H1 (cell line): ENCODE measurements around the gene OR2L8. TPM values are rescaled to one million over a fixed set of nuclear protein-coding genes. Genes with fewer than 3 reads are reported as not detected.

ENCODE experiments used
- CTCF ChIA-PET: fragments of 300-600 bp; sonication (Branson Sonifier 250); formaldehyde crosslinking; loops from one replicate; lab custom pipeline; 2021; ENCODE audit not compliant: partially characterized antibody; lab: Charles Lee
- POLR2A ChIA-PET: fragments of 300-600 bp; sonication (Branson Sonifier 250); formaldehyde crosslinking; loops from one replicate; lab custom pipeline; 2021; ENCODE audit warnings: inconsistent platforms; ENCODE audit not compliant: partially characterized antibody; lab: Charles Lee
- DNase-seq, 2 experiments: peaks; one replicate each; pipeline versions ENCODE4 v3.0.0 to v3.0.0-alpha.2; 2010 to 2022; ENCODE audit warnings: low spot score in 2 of 2, low read depth in 1 of 2, mixed read lengths in 1 of 2
- FAIRE-seq: peaks from 2 replicates; lab custom pipeline; 2011; peaks lifted over from hg19 to GRCh38; lab: Jason Lieb, UNC
- H2AFZ ChIP-seq: 2 replicates; pipeline ENCODE4 v1.8.1; 2012; ENCODE audit warnings: low read length, inconsistent platforms
- H2AK5ac ChIP-seq: 2 replicates; pipeline ENCODE4 v1.6.1; 2013; ENCODE audit warnings: low read depth, low read length
- H2BK120ac ChIP-seq: replicated peaks from 2 replicates; pipeline ENCODE3; 2013; ENCODE audit warnings: low read depth, low read length, inconsistent platforms
- H2BK12ac ChIP-seq: 2 replicates; pipeline ENCODE4 v1.6.1; 2013; ENCODE audit warnings: low read depth, low read length
- H2BK15ac ChIP-seq: 2 replicates; pipeline ENCODE4 v1.6.1; 2013; ENCODE audit warnings: low read length
- H2BK20ac ChIP-seq: 2 replicates; pipeline ENCODE4 v1.6.1; 2013; ENCODE audit warnings: low read length
- H2BK5ac ChIP-seq: 2 replicates; pipeline ENCODE4 v1.6.1; 2013; ENCODE audit warnings: low read depth, low read length
- H3K14ac ChIP-seq: 2 replicates; pipeline ENCODE4 v1.6.1; 2013; ENCODE audit warnings: inconsistent platforms; ENCODE audit not compliant: insufficient read length
- H3K18ac ChIP-seq: 2 replicates; pipeline ENCODE4 v1.6.1; 2013; ENCODE audit warnings: low read length; ENCODE audit errors: extremely low read depth
- H3K23ac ChIP-seq: 2 replicates; pipeline ENCODE4 v1.6.1; 2013; ENCODE audit warnings: inconsistent platforms; ENCODE audit not compliant: insufficient read length
- H3K23me2 ChIP-seq: 2 replicates; pipeline ENCODE4 v1.6.1; 2013; ENCODE audit warnings: low read depth, low read length
- H3K27ac ChIP-seq: 2 replicates; pipeline ENCODE4 v1.6.1; 2011; ENCODE audit warnings: low read depth, low read length, inconsistent platforms
- H3K27me3 ChIP-seq, 4 experiments: replicated peaks in 1 of 4; 1 replicate in 1 of 4; 2 replicates in 3 of 4; pipeline versions ENCODE4 v1.6.1 to v1.8.1; 2011 to 2013; ENCODE audit warnings: low read length in 3 of 4, mild to moderate bottlenecking in 3 of 4, inconsistent platforms in 2 of 4, mixed read lengths in 2 of 4, moderate library complexity in 1 of 4; ENCODE audit not compliant: control insufficient read depth in 3 of 4, insufficient read depth in 3 of 4; ENCODE audit errors: extremely low read depth in 1 of 4
- H3K36me3 ChIP-seq, 4 experiments: 2 replicates each; pipeline versions ENCODE4 v1.6.1 to v1.8.1; 2011 to 2013; ENCODE audit warnings: mild to moderate bottlenecking in 4 of 4, low read length in 3 of 4, moderate library complexity in 2 of 4, control low read depth in 1 of 4, inconsistent platforms in 1 of 4; ENCODE audit not compliant: insufficient read depth in 4 of 4, control insufficient read depth in 2 of 4
- H3K4ac ChIP-seq: replicated peaks from 2 replicates; pipeline ENCODE3; 2013; ENCODE audit warnings: low read length, low read depth, mixed read lengths, inconsistent platforms; ENCODE audit not compliant: insufficient read length
- H3K4me1 ChIP-seq, 4 experiments: replicated peaks in 1 of 4; 1 replicate in 1 of 4; 2 replicates in 3 of 4; pipeline versions ENCODE4 v1.6.1 to v1.8.1; 2011 to 2013; ENCODE audit warnings: low read length in 3 of 4, inconsistent platforms in 2 of 4, mixed read lengths in 1 of 4; ENCODE audit not compliant: insufficient read depth in 4 of 4, control insufficient read depth in 3 of 4
- H3K4me2 ChIP-seq, 2 experiments: 2 replicates each; pipeline versions ENCODE4 v1.6.1 to v1.8.1; 2011 to 2013; ENCODE audit warnings: low read depth in 2 of 2, low read length in 2 of 2, control low read depth in 1 of 2, inconsistent platforms in 1 of 2, mild to moderate bottlenecking in 1 of 2; ENCODE audit not compliant: insufficient read depth in 1 of 2
- H3K4me3 ChIP-seq, 4 experiments: fragments of 200-600, 300-600 bp in 1 of 4; sonication (generic), shearing (Covaris generic), sonication (Bioruptor Twin) in 1 of 4; 2 replicates each; pipeline versions ENCODE4 v1.5.1 to v1.8.1; 2011 to 2016; ENCODE audit warnings: low read length in 4 of 4, low read depth in 3 of 4, control low read depth in 2 of 4, inconsistent platforms in 2 of 4, mild to moderate bottlenecking in 2 of 4, mixed read lengths in 1 of 4, moderate library complexity in 1 of 4; ENCODE audit not compliant: insufficient read depth in 2 of 4; ENCODE audit errors: extremely low read depth in 1 of 4
- H3K56ac ChIP-seq: replicated peaks from 2 replicates; pipeline ENCODE3; 2013; ENCODE audit warnings: low read depth, mild to moderate bottlenecking, mixed read lengths, low read length, inconsistent platforms; ENCODE audit not compliant: insufficient read length
- H3K79me1 ChIP-seq: 2 replicates; pipeline ENCODE4 v1.6.1; 2013; ENCODE audit warnings: low read depth, low read length, control low read depth
- H3K79me2 ChIP-seq, 2 experiments: 2 replicates each; pipeline versions ENCODE4 v1.6.1 to v1.8.1; 2012 to 2013; ENCODE audit warnings: low read length in 2 of 2, mild to moderate bottlenecking in 2 of 2, inconsistent platforms in 1 of 2; ENCODE audit not compliant: insufficient read depth in 2 of 2, control insufficient read depth in 1 of 2
- H3K9ac ChIP-seq, 4 experiments: replicated peaks in 1 of 4; 1 replicate in 1 of 4; 2 replicates in 3 of 4; pipeline versions ENCODE4 v1.6.1 to v1.8.1; 2011 to 2013; ENCODE audit warnings: low read depth in 3 of 4, low read length in 3 of 4, control low read depth in 2 of 4, mild to moderate bottlenecking in 2 of 4, moderate library complexity in 2 of 4, inconsistent platforms in 1 of 4; ENCODE audit errors: extremely low read depth in 1 of 4
- H3K9me3 ChIP-seq, 2 experiments: 2 replicates each; pipeline versions ENCODE4 v1.6.1 to v1.8.1; 2012 to 2013; ENCODE audit warnings: mild to moderate bottlenecking in 2 of 2, moderate library complexity in 2 of 2, control low read depth in 1 of 2, inconsistent platforms in 1 of 2, low read depth in 1 of 2, low read length in 1 of 2, mixed read lengths in 1 of 2; ENCODE audit not compliant: insufficient read depth in 2 of 2
- H4K20me1 ChIP-seq, 2 experiments: replicated peaks in 1 of 2; 2 replicates each; pipeline versions ENCODE3 to v1.8.1; 2011 to 2013; ENCODE audit warnings: inconsistent platforms in 2 of 2, low read length in 2 of 2, mild to moderate bottlenecking in 1 of 2; ENCODE audit not compliant: insufficient read depth in 2 of 2, control insufficient read depth in 1 of 2
- H4K5ac ChIP-seq: 2 replicates; pipeline ENCODE4 v1.6.1; 2013; ENCODE audit warnings: low read length, low read depth, mixed read lengths, inconsistent platforms; ENCODE audit not compliant: insufficient read length
- H4K8ac ChIP-seq: 2 replicates; pipeline ENCODE4 v1.8.0; 2013; ENCODE audit warnings: mild to moderate bottlenecking, moderate library complexity, low read length, inconsistent platforms; ENCODE audit not compliant: insufficient read depth; ENCODE audit errors: extremely low read depth
- H4K91ac ChIP-seq: replicated peaks from 2 replicates; pipeline ENCODE3; 2013; ENCODE audit warnings: low read length, mixed read lengths, inconsistent platforms; ENCODE audit not compliant: insufficient read length
- E2F6 ChIP-seq: IDR thresholded peaks from 2 replicates; pipeline ENCODE4 v1.6.1; 2012; ENCODE audit warnings: inconsistent platforms
- EZH2 ChIP-seq: fragments of 200-600 bp; sonication (generic); IDR thresholded peaks from 2 replicates; pipeline ENCODE4 v1.7.1; 2012; ENCODE audit warnings: low read depth, mild to moderate bottlenecking, moderate library complexity, low read length, inconsistent platforms; ENCODE audit not compliant: severe bottlenecking
- KDM4A ChIP-seq: IDR thresholded peaks from one replicate; pipeline ENCODE4 v1.7.1; 2012; ENCODE audit warnings: low read depth, mild to moderate bottlenecking, moderate library complexity, low read length, inconsistent platforms; ENCODE audit not compliant: severe bottlenecking
- KDM5A ChIP-seq: fragments of 200-600 bp; IDR thresholded peaks from 2 replicates; pipeline ENCODE4 v1.7.1; 2012; ENCODE audit warnings: mild to moderate bottlenecking, low read length, inconsistent platforms, mixed read lengths
- PHF8 ChIP-seq: fragments of 200-600 bp; sonication (generic); conservative IDR thresholded peaks from 2 replicates; pipeline ENCODE4 v1.7.1; 2012; ENCODE audit warnings: low read depth, mild to moderate bottlenecking, inconsistent platforms, low read length, moderate library complexity
- RXRA ChIP-seq: IDR thresholded peaks from 2 replicates; pipeline ENCODE4 v1.6.1; 2011; ENCODE audit warnings: low read depth, mild to moderate bottlenecking, low read length, moderate library complexity; ENCODE audit not compliant: insufficient read depth
- SIRT6 ChIP-seq: IDR thresholded peaks from one replicate; pipeline ENCODE4 v1.7.1; 2012; ENCODE audit warnings: low read length, inconsistent platforms
- SUZ12 ChIP-seq: fragments of 200-600 bp; sonication (generic); IDR thresholded peaks from 2 replicates; pipeline ENCODE4 v1.6.1; 2012; ENCODE audit warnings: mild to moderate bottlenecking, inconsistent platforms, low read length, moderate library complexity, mixed read lengths
- TAF7 ChIP-seq: optimal IDR thresholded peaks from 2 replicates; pipeline ENCODE3; 2011; ENCODE audit warnings: low read depth, mild to moderate bottlenecking, inconsistent platforms, low read length, moderate library complexity, borderline replicate concordance
- TBP ChIP-seq: IDR thresholded peaks from 2 replicates; pipeline ENCODE4 v1.6.1; 2011; ENCODE audit warnings: low read depth, low read length, improper control_type of control experiment
- WGBS, 2 experiments: shearing (Covaris generic) in 1 of 2; methylation state at CpG; one replicate each; pipeline versions ENCODE4 v1.1.6 to v1.1.7; 2013 to 2015; ENCODE audit warnings: low lambda C conversion rate in 2 of 2, mixed read lengths in 2 of 2, inconsistent platforms in 1 of 2, low coverage in 1 of 2, missing lambda C conversion rate in 1 of 2; ENCODE audit not compliant: insufficient replicate concordance in 2 of 2, insufficient coverage in 1 of 2, insufficient read length in 1 of 2; ENCODE audit errors: extremely low coverage in 1 of 2, missing lambda C conversion rate in 1 of 2; 5-methylcytosine and 5-hydroxymethylcytosine counted together
- polyA plus RNA-seq, 7 experiments: library from polyadenylated mRNA; depleted of rRNA in 3 of 7; stranded (reverse) in 5 of 7; unstranded in 2 of 7; fragments of >200 nt in 5 of 7; fragments of 200-250 nt in 2 of 7; gene quantifications; 1 replicate in 5 of 7; 2 replicates in 1 of 7; 4 replicates in 1 of 7; pipeline versions ENCODE4 v1.2.1 to v1.2.3, GENCODE V29; 2011 to 2013; ENCODE audit warnings: missing spikeins in 2 of 7, mixed read lengths in 2 of 7
- total RNA-seq: library from RNA; stranded (reverse); fragmentation: NEBNext Ultra II Directional; extraction: Animal tissue kit (Norgen Biotek cat#: 25700); gene quantifications from 2 replicates; pipeline ENCODE4 v1.2.1, GENCODE V29; 2021
- TF ChIP-seq, protein P1 (sequence below), 3 experiments: IDR thresholded peaks; 1 replicate in 2 of 3; 2 replicates in 1 of 3; pipeline versions ENCODE4 v1.5.1 to v1.6.1; 2011; ENCODE audit warnings: low read length in 3 of 3, mild to moderate bottlenecking in 3 of 3, inconsistent platforms in 2 of 3, low read depth in 1 of 3, moderate library complexity in 1 of 3; ENCODE audit not compliant: insufficient read depth in 1 of 3; ENCODE audit errors: control extremely low read depth in 1 of 3

OR2L8 gene
- total and polyA plus RNA-seq, 2 of the 8 experiments (the other 6 are each of a cell fraction or from before 2014, with no cell fraction given), result not detected

DNA sequence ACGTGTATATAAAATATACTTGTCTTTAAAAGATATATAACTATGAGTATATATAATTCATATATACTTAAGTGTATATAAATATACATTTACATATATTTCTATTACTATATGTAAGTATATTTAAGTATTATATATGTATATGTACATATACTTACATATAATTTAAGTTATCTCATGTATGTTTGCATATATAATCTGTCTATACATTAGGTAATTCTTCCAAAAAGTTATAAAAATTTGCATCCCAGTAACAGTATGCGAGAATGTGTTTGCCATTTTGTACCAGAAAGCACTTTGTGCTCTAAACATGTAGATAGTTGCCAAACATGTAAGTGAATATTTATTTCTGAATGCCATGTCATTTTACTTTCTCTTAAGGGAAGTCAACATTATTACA, 16.3 kb downstream of the OR2L8 start, which contains the start of gene OR2AK2:
Gene OR2AK2 (plus strand): TSS at position 301 of the 400 bp plus-strand sequence. CDS start 144 bp downstream, outside the sequence.
- Histone ChIP-seq H3K23me2 (no peaks in the 10 kb centered on the region), H3K4ac (no peak within 1 kb of the TSS), H3K27me3 (no peaks in the 10 kb centered on the region), H3K23ac (no peak within 1 kb of the TSS), H3K4me3 (no peak within 1 kb of the TSS), H3K4me1 (no peaks in the 10 kb centered on the region), H4K8ac (no peak within 1 kb of the TSS), H3K9me3 (peaks cover 43 to 51% of the 10 kb centered on the region in 2 experiments), H2BK120ac (no peak within 1 kb of the TSS), H2BK15ac (no peak within 1 kb of the TSS), H3K14ac (no peak within 1 kb of the TSS), H2BK20ac (no peak within 1 kb of the TSS), H2AK5ac (no peak within 1 kb of the TSS), H4K5ac (no peak within 1 kb of the TSS), H2BK5ac (no peak within 1 kb of the TSS), H3K18ac (no peak within 1 kb of the TSS), H3K79me2 (no peaks in the 10 kb centered on the region), H2BK12ac (no peak within 1 kb of the TSS), H3K36me3 (no peaks in the 10 kb centered on the region), H3K79me1 (no peaks in the 10 kb centered on the region), H4K91ac (no peak within 1 kb of the TSS), H3K56ac (no peak within 1 kb of the TSS), H2AFZ (no peak within 1 kb of the TSS), H3K4me2 (no peak within 1 kb of the TSS), H3K27ac (no peak within 1 kb of the TSS), H3K9ac (no peak within 1 kb of the TSS), H4K20me1 (no peaks in the 10 kb centered on the region)
- DNase-seq, result no peak
- 75% methylated on average over 2 of the region's 2 CpGs; no CpG with 5 or more reads in 1 of the 2 experiments for WGBS, 2 experiments
- no peak for FAIRE-seq
- ChIA-PET CTCF (no interaction called here), POLR2A (no interaction called here)
- TF ChIP-seq EZH2 (no peak), KDM4A (no peak), SIRT6 (no peak), PHF8 (no peak), KDM5A (no peak), TBP (no peak), RXRA (no peak), E2F6 (no peak), TAF7 (no peak), SUZ12 (no peak)
- TF ChIP-seq, protein P1, sequence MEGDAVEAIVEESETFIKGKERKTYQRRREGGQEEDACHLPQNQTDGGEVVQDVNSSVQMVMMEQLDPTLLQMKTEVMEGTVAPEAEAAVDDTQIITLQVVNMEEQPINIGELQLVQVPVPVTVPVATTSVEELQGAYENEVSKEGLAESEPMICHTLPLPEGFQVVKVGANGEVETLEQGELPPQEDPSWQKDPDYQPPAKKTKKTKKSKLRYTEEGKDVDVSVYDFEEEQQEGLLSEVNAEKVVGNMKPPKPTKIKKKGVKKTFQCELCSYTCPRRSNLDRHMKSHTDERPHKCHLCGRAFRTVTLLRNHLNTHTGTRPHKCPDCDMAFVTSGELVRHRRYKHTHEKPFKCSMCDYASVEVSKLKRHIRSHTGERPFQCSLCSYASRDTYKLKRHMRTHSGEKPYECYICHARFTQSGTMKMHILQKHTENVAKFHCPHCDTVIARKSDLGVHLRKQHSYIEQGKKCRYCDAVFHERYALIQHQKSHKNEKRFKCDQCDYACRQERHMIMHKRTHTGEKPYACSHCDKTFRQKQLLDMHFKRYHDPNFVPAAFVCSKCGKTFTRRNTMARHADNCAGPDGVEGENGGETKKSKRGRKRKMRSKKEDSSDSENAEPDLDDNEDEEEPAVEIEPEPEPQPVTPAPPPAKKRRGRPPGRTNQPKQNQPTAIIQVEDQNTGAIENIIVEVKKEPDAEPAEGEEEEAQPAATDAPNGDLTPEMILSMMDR (IDR thresholded peaks at IDR 0.05; ENCODE audit: control extremely low read depth in 1 of 3, insufficient read depth in 1 of 3, low read depth in 1 of 3, low read length in 3 of 3), result no peak
